ENCODE data around the gene NECTIN1.

Gene NECTIN1

DNA sequence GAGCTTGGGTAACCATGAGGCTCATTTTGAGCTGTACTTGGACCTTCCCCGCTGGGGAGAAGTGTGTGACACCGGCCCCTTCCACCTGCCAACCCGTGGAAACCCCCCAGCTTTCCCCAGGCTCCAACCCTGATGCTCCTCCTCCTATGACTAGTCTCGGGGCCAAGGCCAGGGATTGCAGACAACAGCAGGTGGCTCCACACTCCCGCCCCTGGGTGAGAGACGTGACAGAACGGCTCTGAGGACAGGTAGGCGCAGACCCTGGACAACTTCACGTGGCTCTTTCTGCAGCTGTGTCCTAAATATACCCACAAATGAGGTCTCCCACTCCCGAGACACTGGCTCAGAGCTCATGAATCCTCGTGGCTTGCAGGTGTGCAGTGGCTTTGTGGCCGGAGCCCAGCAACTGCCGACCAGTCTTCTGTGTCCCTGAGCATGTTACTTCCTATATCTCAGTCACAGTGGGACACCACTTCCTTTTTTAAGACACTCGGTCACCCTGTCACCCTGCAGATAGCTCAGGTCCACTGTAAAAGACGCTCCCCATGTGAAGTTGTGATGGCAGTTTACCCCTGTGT lies 55.2 kb downstream of the NECTIN1 start:
- Histone ChIP-seq H3K27me3 (ENCODE audit: control insufficient read depth, insufficient read depth, low read length, poor library complexity, severe bottlenecking) (no peaks in the 10 kb centered on the region), H3K4me1 (ENCODE audit: control insufficient read depth, insufficient read depth, low read length) (no peaks in the 10 kb centered on the region), H3K27ac (ENCODE audit: insufficient read depth, low read depth, low read length, poor library complexity, severe bottlenecking) (no peak overlapping the region), H3K36me3 (ENCODE audit: control insufficient read depth, insufficient read depth, low read length) (peaks cover 43% of the 10 kb centered on the region), H3K9me3 (ENCODE audit: control insufficient read depth, low read length) (no peaks in the 10 kb centered on the region), H3K4me3 (ENCODE audit: insufficient read depth, low read depth, low read length) (no peak overlapping the region)
- WGBS, 2 experiments = 89 to 93% methylated on average over 15 of the region's 15 CpGs

DNA sequence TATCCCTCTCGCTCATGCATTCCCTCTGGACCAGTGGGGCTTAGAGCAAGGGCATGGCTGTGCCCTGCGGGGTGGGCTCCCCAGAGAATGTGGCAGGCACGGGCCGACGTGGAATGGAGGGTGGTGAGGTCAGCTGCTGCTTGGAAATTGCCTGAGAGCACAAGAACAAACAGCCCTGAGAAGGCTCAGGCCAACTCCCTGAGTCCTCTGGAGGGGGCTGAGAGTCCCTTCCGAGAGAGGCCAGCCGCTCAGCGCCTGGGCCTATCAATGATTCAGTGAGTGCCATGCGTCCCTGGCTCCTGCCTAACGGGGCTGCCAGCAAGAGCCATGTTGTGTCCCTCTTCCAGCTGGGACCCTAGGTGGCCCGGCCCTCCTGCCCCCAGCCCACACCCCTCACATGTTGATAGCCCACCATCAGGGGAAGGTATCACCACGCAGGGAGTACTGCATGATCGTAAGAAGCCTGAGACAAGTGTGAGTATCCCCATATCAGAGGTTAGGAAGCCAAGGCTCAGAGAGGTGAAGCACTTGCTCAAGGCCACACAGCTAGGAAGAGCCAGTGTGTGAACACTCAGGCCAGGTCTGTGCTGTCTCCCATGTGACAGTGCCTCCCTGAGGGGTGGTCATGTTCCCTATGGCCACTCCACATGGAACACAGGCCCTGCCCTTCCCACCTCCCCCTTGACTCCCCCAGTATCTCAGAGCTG lies 55.8 kb downstream of the NECTIN1 start:
- WGBS, 2 experiments = 91 to 92% methylated on average over 13 of the region's 13 CpGs
- no peaks in the 10 kb centered on the region for H3K9me3 ChIP-seq (ENCODE audit: control insufficient read depth, low read length)

DNA sequence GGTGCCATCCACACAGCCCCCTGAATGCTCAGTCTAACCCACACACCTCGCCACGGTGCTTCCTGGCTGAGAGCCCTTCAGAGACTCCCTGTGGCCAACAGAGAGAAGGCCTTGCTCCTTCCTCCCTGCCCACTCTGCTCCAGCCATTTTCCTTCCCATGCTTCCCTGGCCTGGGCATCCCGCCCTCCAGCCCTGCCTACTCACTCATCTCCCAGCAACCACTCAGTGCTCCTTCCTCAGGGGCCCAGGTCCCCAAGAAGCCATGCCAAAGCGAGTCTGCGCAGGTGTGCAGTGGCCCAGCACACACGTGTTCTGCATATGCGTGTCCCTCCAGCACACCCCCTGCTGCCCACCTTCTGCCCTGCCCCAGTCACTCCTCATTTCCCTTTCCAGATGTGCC lies 56.4 kb downstream of the NECTIN1 start:
- Histone ChIP-seq H3K4me1 (ENCODE audit: control insufficient read depth, insufficient read depth, low read length) (no peaks in the 10 kb centered on the region), H3K27ac (ENCODE audit: insufficient read depth, low read depth, low read length, poor library complexity, severe bottlenecking) (no peak overlapping the region), H3K4me3 (ENCODE audit: insufficient read depth, low read depth, low read length) (no peak overlapping the region), H3K27me3 (ENCODE audit: control insufficient read depth, insufficient read depth, low read length, poor library complexity, severe bottlenecking) (no peaks in the 10 kb centered on the region), H3K36me3 (ENCODE audit: control insufficient read depth, insufficient read depth, low read length) (peaks cover 32% of the 10 kb centered on the region), H3K9me3 (ENCODE audit: control insufficient read depth, low read length) (no peaks in the 10 kb centered on the region)
- WGBS, 2 experiments = 93 to 94% methylated on average over 7 of the region's 7 CpGs

More for the DNA sequence above, 55.8 kb downstream of the NECTIN1 start:
- no peaks in the 10 kb centered on the region for H3K4me1 ChIP-seq (ENCODE audit: control insufficient read depth, insufficient read depth, low read length)
- no peaks in the 10 kb centered on the region for H3K27me3 ChIP-seq (ENCODE audit: control insufficient read depth, insufficient read depth, low read length, poor library complexity, severe bottlenecking)
- H3K27ac ChIP-seq (ENCODE audit: insufficient read depth, low read depth, low read length, poor library complexity, severe bottlenecking) = no peak overlapping the region
- H3K4me3 ChIP-seq (ENCODE audit: insufficient read depth, low read depth, low read length) = no peak overlapping the region
- H3K36me3 ChIP-seq (ENCODE audit: control insufficient read depth, insufficient read depth, low read length) = peaks cover 38% of the 10 kb centered on the region

DNA sequence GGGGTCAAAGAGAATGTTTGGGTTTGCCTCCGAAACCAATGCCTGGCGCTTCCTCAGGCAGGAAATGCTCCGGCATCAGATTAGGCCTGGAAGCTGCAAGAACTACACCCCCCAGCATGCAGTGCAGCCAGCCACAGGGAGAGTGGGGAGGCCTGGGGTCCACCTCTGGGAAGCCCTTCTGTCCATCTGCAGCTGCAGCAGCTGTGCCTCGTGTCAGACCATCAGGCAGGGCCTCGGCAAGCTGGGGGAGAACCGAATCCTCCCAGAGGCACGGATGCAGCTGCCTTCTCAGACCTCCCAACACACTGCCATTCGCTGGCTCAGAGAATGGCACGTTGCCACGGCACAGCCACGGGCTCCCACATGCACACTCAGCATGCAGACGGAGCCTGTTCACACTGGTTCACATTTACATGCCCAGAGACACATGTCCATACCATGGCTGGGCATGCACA lies 57.4 kb downstream of the NECTIN1 start:
- H3K36me3 ChIP-seq (ENCODE audit: control insufficient read depth, insufficient read depth, low read length) = peaks cover 22% of the 10 kb centered on the region
- no peaks in the 10 kb centered on the region for H3K9me3 ChIP-seq (ENCODE audit: control insufficient read depth, low read length)
- no peaks in the 10 kb centered on the region for H3K27me3 ChIP-seq (ENCODE audit: control insufficient read depth, insufficient read depth, low read length, poor library complexity, severe bottlenecking)
- no peak overlapping the region for H3K4me3 ChIP-seq (ENCODE audit: insufficient read depth, low read depth, low read length)
- peaks cover 4% of the 10 kb centered on the region for H3K4me1 ChIP-seq (ENCODE audit: control insufficient read depth, insufficient read depth, low read length)
- 87 to 88% methylated on average over 12 of the region's 12 CpGs for WGBS, 2 experiments
- peak overlapping the region; percentile 48 for H3K27ac ChIP-seq (ENCODE audit: insufficient read depth, low read depth, low read length, poor library complexity, severe bottlenecking)

DNA sequence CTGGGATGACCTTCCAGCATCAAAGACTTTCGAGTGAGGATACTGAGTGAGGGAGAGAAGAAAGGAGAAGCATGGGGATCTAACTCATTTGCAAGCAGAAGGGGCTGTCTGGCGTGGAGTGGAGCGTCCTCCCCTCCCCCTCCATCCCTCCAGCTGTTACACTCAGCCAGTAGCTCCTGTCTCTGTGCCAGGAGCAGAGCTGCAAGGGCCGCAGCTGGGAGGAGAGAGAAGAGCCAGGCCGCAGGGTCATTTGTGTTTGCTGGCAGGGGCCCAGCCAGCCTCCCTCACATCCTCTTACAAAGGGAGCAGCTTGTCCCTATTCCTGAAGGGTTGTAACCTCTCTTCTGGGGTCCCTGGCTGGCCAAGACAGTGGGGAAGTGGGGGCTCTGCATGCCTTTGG lies 57.9 kb downstream of the NECTIN1 start:
- Histone ChIP-seq H3K27ac (ENCODE audit: insufficient read depth, low read depth, low read length, poor library complexity, severe bottlenecking) (peak overlapping the region; percentile 48), H3K9me3 (ENCODE audit: control insufficient read depth, low read length) (no peaks in the 10 kb centered on the region), H3K4me3 (ENCODE audit: insufficient read depth, low read depth, low read length) (no peak overlapping the region), H3K4me1 (ENCODE audit: control insufficient read depth, insufficient read depth, low read length) (peaks cover 5% of the 10 kb centered on the region), H3K27me3 (ENCODE audit: control insufficient read depth, insufficient read depth, low read length, poor library complexity, severe bottlenecking) (no peaks in the 10 kb centered on the region), H3K36me3 (ENCODE audit: control insufficient read depth, insufficient read depth, low read length) (peaks cover 23% of the 10 kb centered on the region)
- WGBS, 2 experiments = 40 to 65% methylated on average over 5 of the region's 5 CpGs

DNA sequence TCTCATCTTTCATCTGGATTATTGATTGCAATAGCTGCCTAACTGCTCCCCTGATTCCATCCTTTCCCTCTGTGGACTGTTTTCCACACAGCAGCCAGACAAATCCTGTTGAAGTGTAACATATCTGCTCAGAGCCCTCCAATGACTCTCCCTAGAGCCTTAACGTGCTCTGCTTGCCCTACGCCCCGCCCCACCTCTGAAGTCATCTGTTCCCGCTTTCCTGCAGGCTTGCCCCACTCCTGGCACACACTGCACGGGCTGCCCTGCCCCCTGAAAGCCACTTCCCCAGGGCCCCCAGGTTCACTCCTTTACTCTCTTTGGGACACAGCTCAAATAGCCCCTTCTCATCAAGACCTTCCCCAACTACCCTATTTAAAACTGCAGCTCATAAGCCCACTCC lies 59.5 kb downstream of the NECTIN1 start:
- WGBS, 2 experiments = 90 to 92% methylated on average over 5 of the region's 5 CpGs

DNA sequence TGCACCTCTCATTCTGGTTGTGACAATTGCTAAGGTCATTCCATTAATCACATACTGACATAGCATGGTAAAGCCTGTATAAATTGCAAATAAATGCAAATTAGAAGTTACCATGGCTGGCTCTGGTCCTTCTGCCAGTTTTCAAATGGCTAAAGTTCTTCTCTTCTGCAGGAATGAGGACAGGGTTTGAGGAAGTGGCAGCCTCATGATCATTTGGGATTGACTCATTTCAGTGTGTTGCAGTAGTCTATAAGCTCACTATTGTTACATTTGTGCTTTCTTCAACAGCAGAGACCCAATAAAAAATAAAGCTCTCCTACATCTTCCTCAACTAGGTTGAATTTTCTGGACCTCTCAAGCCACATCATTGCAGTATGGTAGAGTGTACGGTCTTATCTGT lies 60.3 kb downstream of the NECTIN1 start:
- Histone ChIP-seq H3K4me1 (ENCODE audit: control insufficient read depth, insufficient read depth, low read length) (peaks cover 13% of the 10 kb centered on the region), H3K36me3 (ENCODE audit: control insufficient read depth, insufficient read depth, low read length) (peaks cover 8% of the 10 kb centered on the region), H3K27ac (ENCODE audit: insufficient read depth, low read depth, low read length, poor library complexity, severe bottlenecking) (no peak overlapping the region), H3K4me3 (ENCODE audit: insufficient read depth, low read depth, low read length) (no peak overlapping the region), H3K27me3 (ENCODE audit: control insufficient read depth, insufficient read depth, low read length, poor library complexity, severe bottlenecking) (no peaks in the 10 kb centered on the region), H3K9me3 (ENCODE audit: control insufficient read depth, low read length) (no peaks in the 10 kb centered on the region)
- 96 to 97% methylated on average over 1 of the region's 1 CpG for WGBS, 2 experiments

More for the DNA sequence above, 59.5 kb downstream of the NECTIN1 start:
- H3K36me3 ChIP-seq (ENCODE audit: control insufficient read depth, insufficient read depth, low read length) = peaks cover 16% of the 10 kb centered on the region
- no peak overlapping the region for H3K4me3 ChIP-seq (ENCODE audit: insufficient read depth, low read depth, low read length)
- no peaks in the 10 kb centered on the region for H3K9me3 ChIP-seq (ENCODE audit: control insufficient read depth, low read length)
- peaks cover 5% of the 10 kb centered on the region for H3K4me1 ChIP-seq (ENCODE audit: control insufficient read depth, insufficient read depth, low read length)
- no peak overlapping the region for H3K27ac ChIP-seq (ENCODE audit: insufficient read depth, low read depth, low read length, poor library complexity, severe bottlenecking)
- no peaks in the 10 kb centered on the region for H3K27me3 ChIP-seq (ENCODE audit: control insufficient read depth, insufficient read depth, low read length, poor library complexity, severe bottlenecking)

DNA sequence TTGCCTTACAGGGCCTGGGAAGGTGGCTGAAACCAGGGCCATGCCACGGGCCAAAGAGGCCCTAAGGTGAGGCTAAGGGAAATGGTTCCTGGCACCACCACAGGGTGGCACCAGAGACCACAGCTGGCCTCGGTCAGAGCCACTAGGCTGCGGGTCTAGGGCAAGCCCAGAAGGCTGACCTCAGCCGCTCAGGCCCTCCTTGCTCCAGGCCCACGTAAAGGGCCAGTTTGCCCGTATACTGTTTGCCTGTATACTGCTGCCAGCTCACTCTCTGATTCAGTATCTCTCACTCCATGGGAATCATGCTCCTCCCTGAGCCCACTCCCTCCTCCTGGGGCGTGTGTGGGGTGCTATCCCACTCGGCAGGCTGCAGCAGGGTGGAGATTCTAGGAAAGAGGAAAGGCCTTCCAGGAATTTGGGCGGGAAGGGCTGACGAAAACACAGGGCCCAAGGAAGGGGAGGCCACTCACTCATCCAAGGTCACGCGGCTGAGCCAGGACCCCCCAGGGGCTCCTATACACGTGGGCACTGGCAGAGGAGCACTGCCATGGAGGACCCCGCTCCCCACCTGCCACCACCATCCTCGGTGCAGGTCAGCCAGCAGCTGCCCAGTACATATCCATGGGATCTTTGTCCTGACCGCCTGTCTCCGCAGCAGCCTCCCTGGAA lies 62.4 kb downstream of the NECTIN1 start:
- Histone ChIP-seq H3K27ac (ENCODE audit: insufficient read depth, low read depth, low read length, poor library complexity, severe bottlenecking) (no peak overlapping the region), H3K4me3 (ENCODE audit: insufficient read depth, low read depth, low read length) (no peak overlapping the region), H3K4me1 (ENCODE audit: control insufficient read depth, insufficient read depth, low read length) (peaks cover 16% of the 10 kb centered on the region), H3K27me3 (ENCODE audit: control insufficient read depth, insufficient read depth, low read length, poor library complexity, severe bottlenecking) (no peaks in the 10 kb centered on the region), H3K36me3 (ENCODE audit: control insufficient read depth, insufficient read depth, low read length) (peaks cover 7% of the 10 kb centered on the region), H3K9me3 (ENCODE audit: control insufficient read depth, low read length) (no peaks in the 10 kb centered on the region)
- 49 to 50% methylated on average over 16 to 17 of the region's 17 CpGs for WGBS, 2 experiments

DNA sequence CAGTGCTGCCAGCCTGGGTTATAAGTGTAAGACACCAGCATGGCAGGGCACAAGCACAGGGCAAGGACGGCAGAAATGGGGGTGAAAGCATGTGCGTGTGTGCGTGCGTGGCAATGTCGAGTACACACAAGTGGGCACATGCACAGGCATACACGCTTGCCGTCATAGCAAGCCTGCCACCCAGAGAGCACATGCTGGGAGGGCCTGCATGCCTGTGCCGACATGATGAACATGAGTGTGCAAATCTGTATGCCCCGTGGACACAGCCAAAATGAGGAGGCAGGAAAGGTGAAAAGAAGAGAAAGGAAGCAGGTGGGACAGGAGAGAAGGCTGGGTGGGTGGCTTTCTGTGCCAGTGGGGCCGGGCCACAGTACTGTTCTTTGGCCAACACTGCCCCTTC lies 62.9 kb downstream of the NECTIN1 start:
- Histone ChIP-seq H3K27ac (ENCODE audit: insufficient read depth, low read depth, low read length, poor library complexity, severe bottlenecking) (no peak overlapping the region), H3K4me1 (ENCODE audit: control insufficient read depth, insufficient read depth, low read length) (peaks cover 16% of the 10 kb centered on the region), H3K4me3 (ENCODE audit: insufficient read depth, low read depth, low read length) (no peak overlapping the region), H3K36me3 (ENCODE audit: control insufficient read depth, insufficient read depth, low read length) (peaks cover 7% of the 10 kb centered on the region), H3K27me3 (ENCODE audit: control insufficient read depth, insufficient read depth, low read length, poor library complexity, severe bottlenecking) (no peaks in the 10 kb centered on the region), H3K9me3 (ENCODE audit: control insufficient read depth, low read length) (no peaks in the 10 kb centered on the region)
- WGBS, 2 experiments = 92 to 93% methylated on average over 10 of the region's 10 CpGs

DNA sequence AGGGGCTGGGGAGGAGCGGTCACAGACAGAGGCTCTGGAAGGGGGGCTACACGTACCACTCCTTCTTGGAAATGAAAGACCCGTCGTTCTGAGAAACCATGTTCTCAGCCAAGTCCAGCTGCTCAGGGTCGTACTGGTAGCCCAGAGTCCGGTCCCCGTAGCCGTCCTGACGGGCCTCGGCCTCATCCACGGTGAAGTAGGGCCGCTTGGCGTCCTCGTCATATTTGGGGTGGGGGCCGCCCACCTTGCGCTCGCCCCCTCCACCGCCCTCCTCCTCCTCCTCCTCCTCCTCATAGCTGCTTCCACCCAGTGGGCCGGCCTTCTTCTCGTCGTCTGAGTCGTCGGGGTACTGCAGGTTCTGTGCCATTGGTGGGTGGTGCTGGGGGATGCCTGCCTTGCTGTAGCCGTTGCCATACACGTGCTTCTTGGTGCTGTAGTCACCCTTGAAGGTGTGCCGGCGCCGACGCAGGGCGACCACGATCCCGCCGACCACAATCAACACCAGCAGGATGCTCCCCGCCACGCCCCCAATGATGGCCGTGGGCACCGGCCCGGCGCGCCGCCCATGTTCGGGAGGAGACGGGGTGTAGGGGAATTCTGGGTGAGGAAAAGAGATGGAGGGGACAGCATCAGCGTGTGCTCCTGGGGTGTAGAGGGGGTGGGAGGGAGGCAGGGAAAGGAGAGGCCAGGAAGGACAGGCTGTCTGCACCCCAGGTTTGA lies 64.1 kb downstream of the NECTIN1 start:
- no peak overlapping the region for H3K4me3 ChIP-seq (ENCODE audit: insufficient read depth, low read depth, low read length)
- no peaks in the 10 kb centered on the region for H3K9me3 ChIP-seq (ENCODE audit: control insufficient read depth, low read length)
- 93% methylated on average over 44 of the region's 44 CpGs for WGBS, 2 experiments
- H3K36me3 ChIP-seq (ENCODE audit: control insufficient read depth, insufficient read depth, low read length) = peaks cover 7% of the 10 kb centered on the region
- H3K27me3 ChIP-seq (ENCODE audit: control insufficient read depth, insufficient read depth, low read length, poor library complexity, severe bottlenecking) = no peaks in the 10 kb centered on the region
- no peak overlapping the region for H3K27ac ChIP-seq (ENCODE audit: insufficient read depth, low read depth, low read length, poor library complexity, severe bottlenecking)
- H3K4me1 ChIP-seq (ENCODE audit: control insufficient read depth, insufficient read depth, low read length) = peaks cover 20% of the 10 kb centered on the region
